Kidney (tissue), 14 donors: ENCODE measurements around the gene DDA1. TPM values are rescaled to one million over a fixed set of nuclear protein-coding genes. Genes with fewer than 3 reads are reported as not detected.
A peak's percentile ranks its signal among the peaks of the same experiment; 100 is the strongest.

Source experiments
- DNase-seq, 5 donors: peaks; one replicate each; pipeline ENCODE4 v3.0.0-alpha.2; 2013 to 2020
- FAIRE-seq: peaks from 2 replicates; lab custom pipeline; 2012; peaks lifted over from hg19 to GRCh38; lab: Jason Lieb, UNC
- H3K27ac ChIP-seq, 2 donors: one replicate each; pipeline ENCODE4 v1.7.0; 2013; ENCODE audit warnings: low read depth in 2 of 2, low read length in 2 of 2, inconsistent platforms in 1 of 2
- H3K27me3 ChIP-seq: one replicate; pipeline ENCODE4 v1.7.1; 2013; ENCODE audit warnings: low read length, inconsistent platforms; ENCODE audit not compliant: control insufficient read depth, insufficient read depth
- H3K36me3 ChIP-seq, 3 donors: one replicate each; pipeline versions ENCODE4 v1.7.0 to v1.7.1; 2013; ENCODE audit warnings: low read length in 3 of 3, control low read depth in 1 of 3, inconsistent platforms in 1 of 3; ENCODE audit not compliant: insufficient read depth in 3 of 3, control insufficient read depth in 2 of 3
- H3K4me1 ChIP-seq, 3 donors: one replicate each; pipeline versions ENCODE4 v1.7.0 to v1.7.1; 2013; ENCODE audit warnings: low read length in 3 of 3, inconsistent platforms in 1 of 3, low read depth in 1 of 3; ENCODE audit not compliant: control insufficient read depth in 2 of 3, insufficient read depth in 2 of 3
- H3K4me3 ChIP-seq, 3 donors: one replicate each; pipeline versions ENCODE4 v1.7.0 to v1.8.1; 2013; ENCODE audit warnings: low read length in 3 of 3, control low read depth in 1 of 3, inconsistent platforms in 1 of 3
- H3K9ac ChIP-seq, 3 donors: one replicate each; pipeline versions ENCODE4 v1.7.0 to v1.7.1; 2013; ENCODE audit warnings: low read length in 3 of 3, control low read depth in 1 of 3, inconsistent platforms in 1 of 3
- H3K9me3 ChIP-seq, 3 donors: one replicate each; pipeline versions ENCODE4 v1.7.0 to v1.7.1; 2013; ENCODE audit warnings: low read length in 3 of 3, control low read depth in 1 of 3, inconsistent platforms in 1 of 3; ENCODE audit not compliant: control insufficient read depth in 2 of 3, insufficient read depth in 1 of 3
- intact Hi-C: fragments of 100-400 bp; cut with DNase I; formaldehyde crosslinking; loops from one replicate; pipeline ENCODE4 v1.11.1; 2022
- polyA plus RNA-seq: library from polyadenylated mRNA; stranded (reverse); fragments of 350-450 nt; fragmentation: Illumina TruSeq; extraction: RNeasy Lipid Tissue Mini Kit (QIAGEN cat#74804); gene quantifications from one replicate; pipeline ENCODE4 v1.2.3, GENCODE V29; 2014; ENCODE audit warnings: low read depth, low replicate concordance; ENCODE audit not compliant: insufficient read depth
- total RNA-seq: library from RNA; stranded (reverse); fragmentation: NEBNext Ultra II Directional; extraction: Animal tissue kit (Norgen Biotek cat#: 25700); gene quantifications from one replicate; pipeline ENCODE4 v1.2.1, GENCODE V29; 2021
- TF ChIP-seq, protein P1 (sequence below): IDR thresholded peaks from 3 replicates; pipeline ENCODE4 v1.5.1; 2012; ENCODE audit warnings: mild to moderate bottlenecking, moderate library complexity, borderline replicate concordance; ENCODE audit not compliant: insufficient read depth; ENCODE audit errors: extremely low read depth
- donor health status: control.
- donor health status: control.
- donor health status: control.
- donor health status: control.
- donor health status: control.
- donor health status: DM: yes; HTN: yes; CAD: no.
- donor health status: Normal renal cell carcinoma (clear cell type).

DDA1 gene
- total and polyA plus RNA-seq, 2 donors from 2014 or later, result 27.7 to 35.9 TPM

DNA sequence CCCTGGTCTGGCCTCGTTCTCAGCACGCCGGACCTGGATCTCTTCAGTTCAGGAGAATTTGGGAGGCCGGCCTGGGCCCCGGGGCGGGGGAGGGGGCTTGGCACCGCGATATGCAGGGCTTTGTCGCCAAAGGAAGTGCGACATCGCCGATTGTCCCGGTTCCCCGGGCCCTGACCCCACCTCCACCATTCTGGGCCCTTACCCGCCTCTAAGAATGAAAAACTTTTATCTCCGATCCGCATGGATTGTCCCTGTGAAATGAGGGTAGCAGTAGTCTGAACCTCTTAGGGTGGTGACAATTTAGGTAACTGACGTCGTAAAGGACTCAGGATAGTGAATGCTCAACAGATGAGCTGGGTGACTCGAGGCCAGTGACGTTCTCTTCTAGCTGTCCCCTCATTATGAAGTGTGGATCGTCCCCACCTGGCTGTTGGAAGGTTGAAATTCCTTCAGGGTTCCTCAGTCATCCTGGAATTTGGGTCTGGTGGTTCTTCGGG, 650 bp downstream of the DDA1 start:
- peaks cover 0 to 26% (median 6%) of the 10 kb centered on the region in 3 donors for H3K4me1 ChIP-seq
- peaks cover 0 to 11% (median 2%) of the 10 kb centered on the region in 3 donors for H3K36me3 ChIP-seq
- peak overlapping the region; percentile 67 to 68 (median 68) for H3K9ac ChIP-seq
- TF ChIP-seq, protein P1, sequence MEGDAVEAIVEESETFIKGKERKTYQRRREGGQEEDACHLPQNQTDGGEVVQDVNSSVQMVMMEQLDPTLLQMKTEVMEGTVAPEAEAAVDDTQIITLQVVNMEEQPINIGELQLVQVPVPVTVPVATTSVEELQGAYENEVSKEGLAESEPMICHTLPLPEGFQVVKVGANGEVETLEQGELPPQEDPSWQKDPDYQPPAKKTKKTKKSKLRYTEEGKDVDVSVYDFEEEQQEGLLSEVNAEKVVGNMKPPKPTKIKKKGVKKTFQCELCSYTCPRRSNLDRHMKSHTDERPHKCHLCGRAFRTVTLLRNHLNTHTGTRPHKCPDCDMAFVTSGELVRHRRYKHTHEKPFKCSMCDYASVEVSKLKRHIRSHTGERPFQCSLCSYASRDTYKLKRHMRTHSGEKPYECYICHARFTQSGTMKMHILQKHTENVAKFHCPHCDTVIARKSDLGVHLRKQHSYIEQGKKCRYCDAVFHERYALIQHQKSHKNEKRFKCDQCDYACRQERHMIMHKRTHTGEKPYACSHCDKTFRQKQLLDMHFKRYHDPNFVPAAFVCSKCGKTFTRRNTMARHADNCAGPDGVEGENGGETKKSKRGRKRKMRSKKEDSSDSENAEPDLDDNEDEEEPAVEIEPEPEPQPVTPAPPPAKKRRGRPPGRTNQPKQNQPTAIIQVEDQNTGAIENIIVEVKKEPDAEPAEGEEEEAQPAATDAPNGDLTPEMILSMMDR, result no peak
- FAIRE-seq (no peak), DNase-seq (no peak)
- no peaks in the 10 kb centered on the region for H3K27me3 ChIP-seq
- H3K27ac ChIP-seq, result no peak overlapping the region
- no peaks in the 10 kb centered on the region for H3K9me3 ChIP-seq
- peak overlapping the region; percentile 80 to 87 (median 81) for H3K4me3 ChIP-seq
- intact Hi-C loops, result no loop called here

DNA sequence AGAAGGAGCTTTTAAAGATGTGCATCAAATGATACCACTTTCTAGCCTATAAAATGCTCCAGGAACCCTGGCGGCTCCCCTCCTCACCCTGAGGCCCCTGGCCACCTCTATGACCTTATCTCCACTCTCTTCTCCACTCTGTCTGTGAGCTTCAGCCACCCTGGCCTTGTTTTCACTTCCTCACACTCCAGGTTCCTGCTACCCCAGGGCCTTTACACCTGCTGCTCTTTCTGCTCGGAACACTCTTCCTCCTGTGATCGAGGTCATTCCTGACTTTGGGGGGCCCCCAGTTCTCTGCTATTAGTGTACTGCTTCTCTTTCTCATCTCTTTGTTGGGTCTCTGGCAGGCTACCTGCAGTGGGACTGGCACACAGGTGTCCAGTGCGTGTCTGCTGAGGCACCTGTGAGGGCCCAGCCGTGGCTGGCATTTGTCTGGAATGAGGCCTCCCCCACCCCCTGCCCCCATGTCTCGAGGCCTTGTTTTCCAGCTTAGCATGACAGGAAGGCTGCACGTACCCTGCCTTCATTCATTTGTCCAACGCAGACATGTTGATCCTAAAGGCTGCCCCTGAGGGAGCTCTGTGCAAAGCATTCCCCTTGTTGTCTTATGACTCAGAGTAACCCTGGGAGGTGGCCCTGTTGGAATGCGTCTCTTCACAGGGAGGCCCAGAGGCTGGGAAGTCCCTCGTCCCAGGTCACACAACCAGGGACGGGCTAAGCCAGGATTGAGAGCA, 2.3 kb downstream of the DDA1 start:
- H3K27ac ChIP-seq, result no peak overlapping the region
- peaks cover 0 to 17% (median 4%) of the 10 kb centered on the region in 3 donors for H3K36me3 ChIP-seq
- peak overlapping the region in 1 of 3 donors; percentile 3 for H3K9ac ChIP-seq
- FAIRE-seq, result no peak
- intact Hi-C loops, result no loop called here
- H3K4me1 ChIP-seq, result peaks cover 0 to 18% (median 6%) of the 10 kb centered on the region in 3 donors
- H3K27me3 ChIP-seq, result no peaks in the 10 kb centered on the region
- H3K4me3 ChIP-seq, result no peak overlapping the region
- H3K9me3 ChIP-seq, result no peaks in the 10 kb centered on the region
- TF ChIP-seq, protein P1, result no peak
- no peak for DNase-seq

DNA sequence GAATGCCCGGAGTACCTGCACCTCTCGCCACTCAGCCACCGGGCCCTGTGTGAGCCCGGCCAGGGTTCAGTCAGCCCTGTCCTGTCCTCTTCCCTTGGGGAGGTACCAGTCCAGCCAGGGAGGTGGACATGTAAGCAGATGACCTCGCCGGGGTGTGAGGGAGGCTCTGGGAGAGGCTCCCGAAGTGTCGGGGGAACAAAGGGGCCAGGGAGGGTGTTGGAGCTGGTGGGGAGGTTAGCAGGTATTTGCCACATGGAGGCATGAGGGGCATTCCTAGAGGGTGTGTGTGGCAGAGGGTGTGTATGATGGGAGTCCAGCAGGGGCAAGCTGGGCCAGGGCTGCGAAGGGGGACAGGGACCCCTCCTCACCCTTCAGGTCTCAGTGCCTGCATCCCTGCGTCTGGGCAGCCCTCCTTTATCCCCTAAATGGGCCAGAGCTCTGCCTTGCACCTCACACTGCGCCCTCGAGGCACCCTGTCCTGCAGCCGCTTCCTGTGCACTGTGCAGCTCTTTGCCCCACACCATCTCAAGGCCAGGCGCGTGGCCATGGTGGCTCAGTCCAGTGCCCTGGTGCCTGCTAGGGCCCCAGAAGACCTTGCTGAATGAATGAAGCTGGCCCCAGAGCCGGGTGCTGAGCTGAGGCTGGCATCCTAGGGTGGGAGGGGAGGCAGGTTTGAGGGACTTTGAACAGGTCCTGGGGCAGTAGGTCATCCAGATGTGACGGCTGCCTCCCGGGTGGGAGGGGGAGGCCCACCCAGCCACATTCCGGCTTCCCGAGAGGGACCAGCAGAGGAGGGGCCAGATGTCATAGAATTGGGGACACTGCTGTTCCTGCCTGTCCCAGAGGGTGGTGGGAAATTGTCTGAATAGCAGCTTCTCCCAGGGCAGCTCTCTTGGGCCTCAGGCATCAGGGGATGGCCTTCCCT, 3.1 kb downstream of the DDA1 start:
- H3K9me3 ChIP-seq, result no peaks in the 10 kb centered on the region
- no peaks in the 10 kb centered on the region for H3K27me3 ChIP-seq
- H3K36me3 ChIP-seq, result peaks cover 0 to 17% (median 4%) of the 10 kb centered on the region in 3 donors
- peaks cover 0 to 18% (median 6%) of the 10 kb centered on the region in 3 donors for H3K4me1 ChIP-seq
- intact Hi-C loops, result no loop called here
- FAIRE-seq (no peak), DNase-seq (no peak)
- no peak overlapping the region for H3K4me3 ChIP-seq
- no peak overlapping the region for H3K27ac ChIP-seq
- TF ChIP-seq, protein P1, result no peak
- no peak overlapping the region for H3K9ac ChIP-seq
